ENCODE results near the gene TTC23. TPM values are rescaled to one million over a fixed set of nuclear protein-coding genes. Genes with fewer than 3 reads are reported as not detected.

Gene TTC23
- total RNA-seq, 1 experiment from 2014 or later = 34.5 TPM

- DNase-seq (ENCODE audit: low read depth) = peak; percentile 76
Measured at GRCh38 chr15:99104788-99105513, 144.4 kb downstream of the TTC23 start, which contains the start of gene SYNM. SYNM (plus strand) TSS chr15:99105080; CDS start chr15:99105200, 120 bp downstream.

GRCh38 chr15:99103279-99103678 is 146.1 kb downstream of the TTC23 start:
- no peak for DNase-seq (ENCODE audit: low read depth)

- no peak for DNase-seq (ENCODE audit: low read depth)
Measured at GRCh38 chr15:99102332-99103235, 146.8 kb downstream of the TTC23 start.

GRCh38 chr15:99101501-99101900 is 147.9 kb downstream of the TTC23 start:
- DNase-seq (ENCODE audit: low read depth) = no peak

GRCh38 chr15:99100245-99101173 is 148.9 kb downstream of the TTC23 start:
- peak; percentile 61 for DNase-seq (ENCODE audit: low read depth)

- DNase-seq (ENCODE audit: low read depth) = no peak
Measured at GRCh38 chr15:99099661-99100060, 149.7 kb downstream of the TTC23 start.

GRCh38 chr15:99098991-99099390 is 150.4 kb downstream of the TTC23 start:
- no peak for DNase-seq (ENCODE audit: low read depth)

GRCh38 chr15:99098426-99098825 is 151.0 kb downstream of the TTC23 start:
- DNase-seq (ENCODE audit: low read depth) = no peak

GRCh38 chr15:99097441-99098410 is 151.7 kb downstream of the TTC23 start:
- no peak for DNase-seq (ENCODE audit: low read depth)

- DNase-seq (ENCODE audit: low read depth) = no peak
Measured at GRCh38 chr15:99096894-99097426, 152.4 kb downstream of the TTC23 start.

- no peak for DNase-seq (ENCODE audit: low read depth)
Measured at GRCh38 chr15:99096173-99096893, 153.0 kb downstream of the TTC23 start.

GRCh38 chr15:99095626-99096025 is 153.8 kb downstream of the TTC23 start:
- no peak for DNase-seq (ENCODE audit: low read depth)

GRCh38 chr15:99092554-99093172 is 156.7 kb downstream of the TTC23 start:
- DNase-seq (ENCODE audit: low read depth) = no peak

- no peak for DNase-seq (ENCODE audit: low read depth)
Measured at GRCh38 chr15:99090938-99091337, 158.4 kb downstream of the TTC23 start.

GRCh38 chr15:99090011-99090699 is 159.2 kb downstream of the TTC23 start:
- DNase-seq (ENCODE audit: low read depth) = no peak

GRCh38 chr15:99087405-99087943 is 161.9 kb downstream of the TTC23 start:
- no peak for DNase-seq (ENCODE audit: low read depth)

- no peak for DNase-seq (ENCODE audit: low read depth)
Measured at GRCh38 chr15:99086327-99086667, 163.1 kb downstream of the TTC23 start.

Measured in M059J (cell line).